Measurements from ENCODE around the gene KLHL8.

Gene KLHL8

GRCh38 chr4:87220094-87220822 lies at the start of gene KLHL8:
KLHL8 (minus strand) TSS chr4:87220618; CDS start chr4:87195539, 25,079 bp downstream.
- peak; percentile 97 for DNase-seq (ENCODE audit: low read depth, low spot score)

DNA sequence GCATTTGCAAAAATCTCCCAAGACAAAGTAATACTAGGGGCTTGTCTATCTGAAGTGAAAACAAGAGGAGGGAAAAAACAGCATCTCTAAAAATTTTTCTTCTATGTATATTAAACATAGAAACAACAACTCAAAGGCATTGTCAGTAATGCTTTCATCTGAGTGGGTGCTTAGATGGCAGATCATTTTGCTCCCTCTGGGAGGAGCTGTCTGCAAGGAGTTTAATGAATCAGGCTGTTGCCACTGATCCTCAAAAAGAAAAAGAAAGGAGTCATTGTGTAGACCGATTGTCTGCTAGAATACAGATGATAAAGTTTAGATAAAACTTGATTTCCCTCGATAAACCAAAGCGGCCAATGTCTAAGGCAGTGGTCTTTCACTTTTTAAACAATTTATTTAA lies 49.7 kb upstream of the KLHL8 start:
- peak; percentile 67 for DNase-seq (ENCODE audit: low read depth, low spot score)

GRCh38 chr4:87268411-87268810 lies 48.0 kb upstream of the KLHL8 start:
- no peak for DNase-seq (ENCODE audit: low read depth, low spot score)

- no peak for DNase-seq (ENCODE audit: low read depth, low spot score)
Observed at GRCh38 chr4:87266986-87267385, 46.6 kb upstream of the KLHL8 start.

- no peak for DNase-seq (ENCODE audit: low read depth, low spot score)
Observed at GRCh38 chr4:87262886-87263285, 42.5 kb upstream of the KLHL8 start.

DNA sequence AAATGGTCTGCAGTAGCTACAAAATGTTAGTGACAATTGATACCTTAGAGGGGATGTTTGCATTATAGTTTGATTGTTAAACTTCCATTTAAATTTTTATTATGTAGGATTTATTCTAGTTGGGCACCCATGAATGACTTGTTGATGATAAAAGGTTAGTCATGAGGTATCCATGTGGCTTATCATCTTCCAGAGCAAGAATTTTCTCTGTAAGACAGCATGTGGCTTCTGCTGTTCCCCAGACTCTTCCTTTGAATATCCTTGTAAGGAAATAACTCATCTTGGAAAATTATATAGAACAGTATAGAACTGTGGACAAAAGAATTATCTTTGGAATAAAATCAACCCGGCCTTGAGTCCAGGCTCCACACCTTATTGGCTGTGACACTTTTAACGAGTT lies 40.1 kb upstream of the KLHL8 start:
- no peak for DNase-seq (ENCODE audit: low read depth, low spot score)

DNA sequence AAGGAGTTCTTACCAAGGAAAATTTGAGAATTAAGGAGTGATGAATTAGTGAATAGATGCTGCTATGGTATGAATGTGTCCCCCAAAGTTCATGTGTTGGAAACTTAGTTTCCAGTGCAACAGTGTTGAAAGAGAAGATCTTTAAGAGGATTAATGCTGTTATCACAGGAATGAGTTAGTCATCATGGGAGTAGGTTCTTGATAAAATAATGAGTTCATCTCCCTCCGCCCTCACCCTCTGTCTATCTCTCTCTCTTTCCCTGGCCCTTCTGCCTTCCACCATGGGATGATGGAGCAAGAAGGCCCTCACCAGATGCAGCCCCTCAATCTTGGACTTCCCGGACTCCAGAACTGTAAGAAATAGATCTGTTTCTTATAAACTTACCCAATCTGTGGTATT lies 38.3 kb upstream of the KLHL8 start:
- DNase-seq (ENCODE audit: low read depth, low spot score), result no peak

GRCh38 chr4:87257523-87257922 lies 37.1 kb upstream of the KLHL8 start:
- no peak for DNase-seq (ENCODE audit: low read depth, low spot score)

- no peak for DNase-seq (ENCODE audit: low read depth, low spot score)
Observed at GRCh38 chr4:87255755-87256154, 35.3 kb upstream of the KLHL8 start.

DNA sequence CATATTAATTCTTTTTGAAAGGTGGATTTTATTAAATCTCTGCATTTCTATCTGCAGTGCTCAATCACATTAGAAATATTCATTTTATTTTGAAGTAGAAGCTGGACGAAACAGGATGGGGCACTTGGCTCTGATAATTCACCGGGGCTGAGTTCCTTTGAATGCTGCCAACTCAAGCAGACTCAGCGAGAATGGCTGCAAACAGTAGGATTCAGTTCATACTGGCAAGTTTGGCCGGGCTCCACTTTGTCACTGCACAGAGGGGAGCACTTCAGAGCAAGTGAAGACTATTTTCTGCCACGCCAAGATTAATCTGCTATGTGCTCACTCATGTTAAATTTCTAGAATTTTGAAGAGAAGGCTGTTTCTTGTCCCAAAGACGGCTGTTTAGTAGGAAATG lies 30.7 kb upstream of the KLHL8 start:
- DNase-seq (ENCODE audit: low read depth, low spot score), result peak; percentile 66

DNA sequence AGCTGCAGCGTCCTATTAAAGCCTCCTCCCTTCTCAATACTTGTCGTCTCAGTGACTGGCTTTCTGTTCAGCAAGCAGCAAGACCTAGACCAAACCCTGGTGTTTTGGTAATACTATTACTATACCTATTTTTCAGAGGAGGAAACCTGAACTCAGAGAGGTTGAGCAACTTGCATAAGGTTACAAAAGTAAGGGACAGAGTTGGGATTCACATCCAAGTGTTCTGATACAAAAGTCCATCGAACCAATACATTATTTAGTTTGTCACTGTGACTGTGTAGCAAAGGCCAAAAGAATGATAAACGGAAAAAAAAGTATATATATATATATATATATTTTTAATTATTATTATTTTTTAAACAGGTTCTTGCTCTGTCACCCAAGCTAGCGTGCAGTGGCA lies 29.9 kb upstream of the KLHL8 start:
- no peak for DNase-seq (ENCODE audit: low read depth, low spot score)

- no peak for DNase-seq (ENCODE audit: low read depth, low spot score)
Observed at GRCh38 chr4:87249332-87250019, 29.1 kb upstream of the KLHL8 start.

GRCh38 chr4:87243426-87244053 lies 23.1 kb upstream of the KLHL8 start:
- DNase-seq (ENCODE audit: low read depth, low spot score), result no peak

DNA sequence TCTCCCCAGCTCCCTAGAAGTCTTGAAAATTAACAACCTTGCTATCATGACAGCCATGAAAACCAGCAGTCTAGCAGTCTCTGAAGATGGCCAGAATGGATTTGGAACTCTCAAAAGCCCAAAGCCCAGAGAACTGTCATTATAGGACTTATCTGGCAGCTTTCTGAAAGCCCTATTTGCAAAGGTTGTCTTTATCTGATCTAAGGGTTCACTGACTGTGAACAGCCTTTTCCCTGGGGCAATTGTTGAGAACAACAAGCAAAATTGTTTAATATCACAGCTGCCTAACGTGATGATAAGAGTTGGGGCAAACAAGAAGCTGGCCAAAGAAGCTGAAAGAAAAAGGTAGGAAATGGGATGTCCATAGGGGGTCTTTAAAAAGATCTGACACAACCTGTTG lies 20.9 kb upstream of the KLHL8 start:
- DNase-seq (ENCODE audit: low read depth, low spot score), result no peak

DNA sequence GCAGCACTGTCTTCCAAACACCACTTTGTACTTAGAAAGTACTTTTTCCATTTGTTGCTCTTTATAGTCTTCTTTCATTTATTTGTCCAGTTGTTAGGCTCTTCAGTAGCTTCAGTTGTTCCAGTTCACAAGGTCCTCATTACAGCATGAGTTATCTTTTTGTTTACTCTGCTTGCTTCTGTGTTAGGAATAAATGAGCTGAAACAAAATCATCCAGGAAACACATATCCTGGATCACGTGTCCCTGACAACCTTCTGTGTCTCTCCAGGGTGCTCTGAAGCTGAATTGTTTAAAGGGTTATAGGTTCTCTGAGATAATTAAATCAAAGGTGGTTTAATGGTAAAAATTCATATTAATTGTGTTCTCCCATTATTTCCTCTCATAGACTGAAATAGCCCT lies 19.9 kb upstream of the KLHL8 start:
- DNase-seq (ENCODE audit: low read depth, low spot score), result no peak

GRCh38 chr4:87239821-87240220 lies 19.4 kb upstream of the KLHL8 start:
- no peak for DNase-seq (ENCODE audit: low read depth, low spot score)

DNA sequence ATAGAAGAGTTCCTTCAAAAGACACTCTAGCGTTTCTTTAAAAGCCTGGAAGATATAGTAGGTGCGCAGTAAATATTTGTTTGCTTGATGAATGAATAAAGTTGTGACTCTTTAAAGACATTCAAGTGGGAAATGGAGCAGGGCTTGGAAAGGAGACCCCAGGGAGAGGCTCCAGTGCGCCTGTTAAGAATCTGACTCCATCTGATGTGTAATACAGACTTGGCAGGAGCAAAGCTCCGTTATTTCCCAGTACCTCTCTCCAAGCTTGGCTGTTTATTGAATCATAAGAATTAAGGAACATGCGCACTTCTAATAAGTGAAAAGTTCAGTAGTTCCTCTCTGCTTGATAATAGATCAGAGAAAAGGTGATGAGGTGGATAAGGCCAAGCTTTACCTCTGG lies 18.8 kb upstream of the KLHL8 start:
- DNase-seq (ENCODE audit: low read depth, low spot score), result no peak

GRCh38 chr4:87236861-87237260 lies 16.4 kb upstream of the KLHL8 start:
- DNase-seq (ENCODE audit: low read depth, low spot score), result no peak

- DNase-seq (ENCODE audit: low read depth, low spot score), result no peak
Observed at GRCh38 chr4:87235020-87235671, 14.7 kb upstream of the KLHL8 start.

DNA sequence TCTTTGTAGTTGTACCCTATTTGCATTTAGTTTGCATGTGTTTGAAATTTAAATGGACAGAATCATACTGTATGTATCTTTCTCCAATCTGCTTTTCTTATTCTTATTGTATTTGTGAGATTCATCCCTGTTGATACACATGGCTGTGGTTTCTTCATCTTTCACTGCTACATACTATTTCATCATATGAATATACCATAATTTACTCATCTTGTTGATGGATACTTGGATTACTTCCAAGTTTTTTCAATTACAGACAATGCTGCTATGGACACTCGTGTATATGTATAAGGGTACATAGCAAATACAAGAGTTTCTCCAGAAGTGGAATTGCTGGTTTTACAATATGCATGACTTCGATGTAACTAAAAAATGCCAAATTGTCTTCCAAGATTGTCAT lies 11.8 kb upstream of the KLHL8 start:
- no peak for DNase-seq (ENCODE audit: low read depth, low spot score)

DNA sequence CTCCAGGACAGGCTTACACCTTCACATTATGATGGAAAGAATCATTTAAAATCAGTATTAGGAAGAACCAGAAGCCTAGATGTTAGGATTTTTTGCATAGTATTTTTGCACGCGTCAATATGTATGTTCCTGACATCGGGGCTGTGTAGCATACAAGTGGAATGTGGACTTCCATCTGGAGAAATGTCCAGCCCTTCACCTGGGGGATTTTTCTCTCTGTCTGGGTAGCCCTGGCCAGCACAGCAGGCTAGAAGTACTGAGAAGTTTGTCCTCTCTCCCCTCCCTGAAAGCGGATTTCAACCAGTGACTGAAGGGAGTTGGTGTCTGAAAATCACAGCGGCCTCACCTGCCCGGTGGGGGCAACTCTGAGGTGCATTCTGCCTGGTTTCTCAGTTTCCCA lies 10.4 kb upstream of the KLHL8 start:
- no peak for DNase-seq (ENCODE audit: low read depth, low spot score)

GRCh38 chr4:87229979-87230378 lies 9.6 kb upstream of the KLHL8 start:
- no peak for DNase-seq (ENCODE audit: low read depth, low spot score)

Measured in astrocyte of the hippocampus (primary cell).